ENCODE results near the gene CNPY3. TPM values are rescaled to one million over a fixed set of nuclear protein-coding genes. Genes with fewer than 3 reads are reported as not detected.

Gene CNPY3
- total RNA-seq, 1 experiment from 2014 or later = 37.8 TPM

GRCh38 chr6:42971746-42972327 is 42.6 kb downstream of the CNPY3 start:
- Histone ChIP-seq H3K27me3 (ENCODE audit: control insufficient read depth, insufficient read depth, low read length) (no peaks in the 10 kb centered on the region), H3K36me3 (replicated peaks; ENCODE audit: control insufficient read depth, insufficient read depth, low read length) (peaks cover 1% of the 10 kb centered on the region; the same call in 1 of the 2 replicates), H3K4me3 (ENCODE audit: insufficient read depth, low read depth, low read length) (no peak overlapping the region)
- DNase-seq = no peak

GRCh38 chr6:42973926-42974325 is 44.6 kb downstream of the CNPY3 start:
- no peak for DNase-seq
- H3K4me3 ChIP-seq (ENCODE audit: insufficient read depth, low read depth, low read length) = no peak overlapping the region
- H3K27me3 ChIP-seq (ENCODE audit: control insufficient read depth, insufficient read depth, low read length) = no peaks in the 10 kb centered on the region
- H3K36me3 ChIP-seq (replicated peaks; ENCODE audit: control insufficient read depth, insufficient read depth, low read length) = peaks cover 1% of the 10 kb centered on the region; the same call in 1 of the 2 replicates

- no peaks in the 10 kb centered on the region for H3K27me3 ChIP-seq (ENCODE audit: control insufficient read depth, insufficient read depth, low read length)
- no peak for DNase-seq
These were observed 45.7 kb downstream of the CNPY3 start for GRCh38 chr6:42974919-42975505.

GRCh38 chr6:42978487-42978838 is 49.2 kb downstream of the CNPY3 start:
- peak; percentile 83 for DNase-seq
- no peaks in the 10 kb centered on the region for H3K36me3 ChIP-seq (replicated peaks; ENCODE audit: control insufficient read depth, insufficient read depth, low read length)
- peak overlapping the region; percentile 77 for H3K4me3 ChIP-seq (ENCODE audit: insufficient read depth, low read depth, low read length)
- no peaks in the 10 kb centered on the region for H3K27me3 ChIP-seq (ENCODE audit: control insufficient read depth, insufficient read depth, low read length)

More at GRCh38 chr6:42974919-42975505, 45.7 kb downstream of the CNPY3 start:
- Histone ChIP-seq H3K36me3 (replicated peaks; ENCODE audit: control insufficient read depth, insufficient read depth, low read length) (peaks cover 1% of the 10 kb centered on the region; the same call in 1 of the 2 replicates), H3K4me3 (ENCODE audit: insufficient read depth, low read depth, low read length) (no peak overlapping the region)

- H3K27me3 ChIP-seq (ENCODE audit: control insufficient read depth, insufficient read depth, low read length) = no peaks in the 10 kb centered on the region
- DNase-seq = peak; percentile 97
- peak within 1 kb of the TSS; percentile 77 for H3K4me3 ChIP-seq (ENCODE audit: insufficient read depth, low read depth, low read length)
- no peaks in the 10 kb centered on the region for H3K36me3 ChIP-seq (replicated peaks; ENCODE audit: control insufficient read depth, insufficient read depth, low read length)
These were observed 49.7 kb downstream of the CNPY3 start, which contains the start of gene PEX6 for GRCh38 chr6:42978839-42979522. Gene PEX6 (minus strand): TSS chr6:42979181. CDS start chr6:42979150, 31 bp downstream.

- Histone ChIP-seq H3K36me3 (replicated peaks; ENCODE audit: control insufficient read depth, insufficient read depth, low read length) (no peaks in the 10 kb centered on the region), H3K4me3 (ENCODE audit: insufficient read depth, low read depth, low read length) (peak overlapping the region; percentile 77), H3K27me3 (ENCODE audit: control insufficient read depth, insufficient read depth, low read length) (no peaks in the 10 kb centered on the region)
- DNase-seq = no peak
These were observed 50.4 kb downstream of the CNPY3 start for GRCh38 chr6:42979523-42980177.

- Histone ChIP-seq H3K27me3 (ENCODE audit: control insufficient read depth, insufficient read depth, low read length) (no peaks in the 10 kb centered on the region; the same call in 1 of the 2 replicates), H3K36me3 (replicated peaks; ENCODE audit: control insufficient read depth, insufficient read depth, low read length) (no peaks in the 10 kb centered on the region), H3K4me3 (ENCODE audit: insufficient read depth, low read depth, low read length) (no peak overlapping the region)
- DNase-seq = no peak
These were observed 52.6 kb downstream of the CNPY3 start for GRCh38 chr6:42981836-42982235.

GRCh38 chr6:42984001-42984923 is 55.0 kb downstream of the CNPY3 start, which contains the start of gene PPP2R5D:
Gene PPP2R5D (plus strand): TSS chr6:42984570. CDS start chr6:42984678, 108 bp downstream.
- peak; percentile 97 for DNase-seq
- Histone ChIP-seq H3K27me3 (ENCODE audit: control insufficient read depth, insufficient read depth, low read length) (no peaks in the 10 kb centered on the region; the same call in 1 of the 2 replicates), H3K36me3 (replicated peaks; ENCODE audit: control insufficient read depth, insufficient read depth, low read length) (no peaks in the 10 kb centered on the region; the same call in none of the 2 replicates), H3K4me3 (ENCODE audit: insufficient read depth, low read depth, low read length) (peak within 1 kb of the TSS; percentile 88)

GRCh38 chr6:42984924-42985475 is 55.7 kb downstream of the CNPY3 start:
- H3K27me3 ChIP-seq (ENCODE audit: control insufficient read depth, insufficient read depth, low read length) = no peaks in the 10 kb centered on the region; the same call in 1 of the 2 replicates
- peaks cover under 1% of the 10 kb centered on the region for H3K36me3 ChIP-seq (replicated peaks; ENCODE audit: control insufficient read depth, insufficient read depth, low read length)
- peak overlapping the region; percentile 88 for H3K4me3 ChIP-seq (ENCODE audit: insufficient read depth, low read depth, low read length)
- DNase-seq = peak; percentile 79

- Histone ChIP-seq H3K27me3 (ENCODE audit: control insufficient read depth, insufficient read depth, low read length) (no peaks in the 10 kb centered on the region; the same call in 1 of the 2 replicates), H3K4me3 (ENCODE audit: insufficient read depth, low read depth, low read length) (no peak overlapping the region), H3K36me3 (replicated peaks; ENCODE audit: control insufficient read depth, insufficient read depth, low read length) (peaks cover 4% of the 10 kb centered on the region)
- no peak for DNase-seq
These were observed 58.5 kb downstream of the CNPY3 start for GRCh38 chr6:42987533-42988451.

- H3K36me3 ChIP-seq (replicated peaks; ENCODE audit: control insufficient read depth, insufficient read depth, low read length) = peaks cover 4% of the 10 kb centered on the region
- no peak for DNase-seq
- H3K27me3 ChIP-seq (ENCODE audit: control insufficient read depth, insufficient read depth, low read length) = no peaks in the 10 kb centered on the region; the same call in 1 of the 2 replicates
- H3K4me3 ChIP-seq (ENCODE audit: insufficient read depth, low read depth, low read length) = no peak overlapping the region
These were observed 59.3 kb downstream of the CNPY3 start for GRCh38 chr6:42988486-42989020.
